CD4-positive, CD25-positive, alpha-beta regulatory T cell (primary cell): Measurements from ENCODE around the gene AR. TPM values are rescaled to one million over a fixed set of nuclear protein-coding genes. Genes with fewer than 3 reads are reported as not detected.

ENCODE experiments used
- ATAC-seq, 2 donors: fragments of 150-1000 bp; cut with Tn5 transposase; one replicate each; pipeline ENCODE4 v1.10.0; 2021; ENCODE audit warnings: low read depth in 2 of 2, moderate number of reproducible peaks in 2 of 2, moderate library complexity in 1 of 2
- DNase-seq, 3 donors: peaks; one replicate each; pipeline versions ENCODE4 v3.0.0 to v3.0.0-alpha.2; 2012 to 2022; ENCODE audit warnings: mixed read lengths in 1 of 3
- H3K27ac ChIP-seq: one replicate; pipeline ENCODE4 v1.7.0; 2013; ENCODE audit warnings: mild to moderate bottlenecking, low read length; ENCODE audit not compliant: insufficient read depth, poor library complexity, severe bottlenecking
- H3K27me3 ChIP-seq: one replicate; pipeline ENCODE4 v1.7.0; 2013; ENCODE audit warnings: low read length; ENCODE audit not compliant: control insufficient read depth, insufficient read depth
- H3K36me3 ChIP-seq: one replicate; pipeline ENCODE4 v1.7.0; 2013; ENCODE audit warnings: mild to moderate bottlenecking, low read length, moderate library complexity; ENCODE audit not compliant: control insufficient read depth, insufficient read depth
- H3K4me1 ChIP-seq: 2 replicates; pipeline ENCODE4 v1.7.0; 2013; ENCODE audit warnings: mild to moderate bottlenecking, low read length; ENCODE audit not compliant: insufficient read depth, control insufficient read depth, poor library complexity, severe bottlenecking
- H3K4me3 ChIP-seq: one replicate; pipeline ENCODE4 v1.7.0; 2013; ENCODE audit warnings: low read depth, mild to moderate bottlenecking, low read length, moderate library complexity
- H3K9me3 ChIP-seq, 2 experiments: 1 replicate in 1 of 2; 2 replicates in 1 of 2; pipeline ENCODE4 v1.7.0; 2013; ENCODE audit warnings: low read length in 2 of 2, mild to moderate bottlenecking in 1 of 2, moderate library complexity in 1 of 2; ENCODE audit not compliant: control insufficient read depth in 2 of 2
- H3K27ac Mint-ChIP-seq, 3 donors: one replicate each; pipeline ENCODE4 v1.8.0; 2020 to 2022; ENCODE audit warnings: mild to moderate bottlenecking in 3 of 3, mixed read lengths in 3 of 3, moderate library complexity in 2 of 3
- H3K27me3 Mint-ChIP-seq: one replicate; pipeline ENCODE4 v1.8.0; 2022; ENCODE audit warnings: mild to moderate bottlenecking, mixed read lengths
- H3K36me3 Mint-ChIP-seq: one replicate; pipeline ENCODE4 v1.8.0; 2020; ENCODE audit warnings: mixed read lengths
- H3K4me1 Mint-ChIP-seq, 4 donors: one replicate each; pipeline ENCODE4 v1.8.0; 2020 to 2022; ENCODE audit warnings: mixed read lengths in 4 of 4, mild to moderate bottlenecking in 1 of 4
- H3K4me3 Mint-ChIP-seq, 4 donors: one replicate each; pipeline ENCODE4 v1.8.0; 2020 to 2022; ENCODE audit warnings: mild to moderate bottlenecking in 4 of 4, mixed read lengths in 4 of 4, moderate library complexity in 3 of 4
- H3K9me3 Mint-ChIP-seq, 7 donors: one replicate each; pipeline ENCODE4 v1.8.0; 2020 to 2022; ENCODE audit warnings: mixed read lengths in 7 of 7, mild to moderate bottlenecking in 3 of 7, moderate library complexity in 2 of 7
- polyA plus RNA-seq, 4 donors: library from polyadenylated mRNA; unstranded; fragments of 300-500 nt; fragmentation: Illumina TruSeq; gene quantifications; one replicate each; pipeline ENCODE4 v1.2.3, GENCODE V29; 2021
- total RNA-seq: library from RNA; stranded (reverse); gene quantifications from one replicate; pipeline ENCODE4 v1.2.3, GENCODE V29; 2022

AR gene
- total and polyA plus RNA-seq, 5 donors from 2014 or later: 0.11 to 1.4 (median 0.13) TPM

- no peak for DNase-seq
- Mint-ChIP-seq H3K9me3 (peaks cover 0 to 6% (median 0%) of the 10 kb centered on the region in 7 donors), H3K27me3 (no peaks in the 10 kb centered on the region), H3K36me3 (no peaks in the 10 kb centered on the region), H3K4me3 (no peak overlapping the region), H3K4me1 (no peaks in the 10 kb centered on the region), H3K27ac (no peak overlapping the region)
- no peak overlapping the region for H3K4me3 ChIP-seq
- no peaks in the 10 kb centered on the region for H3K9me3 ChIP-seq
- ATAC-seq: no peak
- no peaks in the 10 kb centered on the region for H3K4me1 ChIP-seq
- H3K36me3 ChIP-seq: no peaks in the 10 kb centered on the region
- no peak overlapping the region for H3K27ac ChIP-seq
- no peaks in the 10 kb centered on the region for H3K27me3 ChIP-seq
These were observed 58.0 kb downstream of the AR start for GRCh38 chrX:67601771-67602170.

- Histone ChIP-seq H3K36me3 (no peaks in the 10 kb centered on the region), H3K4me3 (no peak overlapping the region), H3K27ac (no peak overlapping the region), H3K9me3 (no peaks in the 10 kb centered on the region), H3K27me3 (no peaks in the 10 kb centered on the region), H3K4me1 (no peaks in the 10 kb centered on the region)
- Mint-ChIP-seq H3K9me3 (peaks cover 0 to 6% (median 0%) of the 10 kb centered on the region in 7 donors), H3K4me1 (no peaks in the 10 kb centered on the region), H3K27me3 (no peaks in the 10 kb centered on the region), H3K27ac (no peak overlapping the region), H3K4me3 (no peak overlapping the region), H3K36me3 (no peaks in the 10 kb centered on the region)
- ATAC-seq (no peak), DNase-seq (no peak)
These were observed 61.3 kb downstream of the AR start for GRCh38 chrX:67604979-67605703.

GRCh38 chrX:67607466-67607865 lies 63.6 kb downstream of the AR start:
- Histone ChIP-seq H3K9me3 (no peaks in the 10 kb centered on the region), H3K27ac (no peak overlapping the region), H3K4me3 (no peak overlapping the region), H3K4me1 (no peaks in the 10 kb centered on the region), H3K27me3 (no peaks in the 10 kb centered on the region), H3K36me3 (no peaks in the 10 kb centered on the region)
- Mint-ChIP-seq H3K9me3 (peaks cover 0 to 6% (median 0%) of the 10 kb centered on the region in 7 donors), H3K36me3 (no peaks in the 10 kb centered on the region), H3K27ac (no peak overlapping the region), H3K27me3 (no peaks in the 10 kb centered on the region), H3K4me3 (no peak overlapping the region), H3K4me1 (no peaks in the 10 kb centered on the region)
- no peak for DNase-seq
- no peak for ATAC-seq

GRCh38 chrX:67610282-67610681 lies 66.5 kb downstream of the AR start:
- no peak overlapping the region for H3K4me3 Mint-ChIP-seq
- H3K27me3 Mint-ChIP-seq: no peaks in the 10 kb centered on the region
- Histone ChIP-seq H3K36me3 (no peaks in the 10 kb centered on the region), H3K4me1 (no peaks in the 10 kb centered on the region), H3K9me3 (peaks cover 0 to 3% of the 10 kb centered on the region in 2 experiments), H3K27me3 (no peaks in the 10 kb centered on the region), H3K4me3 (no peak overlapping the region), H3K27ac (no peak overlapping the region)
- no peak overlapping the region for H3K27ac Mint-ChIP-seq
- H3K9me3 Mint-ChIP-seq: peaks cover 0 to 8% (median 0%) of the 10 kb centered on the region in 7 donors
- no peaks in the 10 kb centered on the region for H3K36me3 Mint-ChIP-seq
- DNase-seq: no peak
- no peak for ATAC-seq
- H3K4me1 Mint-ChIP-seq: no peaks in the 10 kb centered on the region

GRCh38 chrX:67612231-67612630 lies 68.4 kb downstream of the AR start:
- H3K4me1 Mint-ChIP-seq: no peaks in the 10 kb centered on the region
- H3K27me3 Mint-ChIP-seq: no peaks in the 10 kb centered on the region
- peaks cover 0 to 8% (median 0%) of the 10 kb centered on the region in 7 donors for H3K9me3 Mint-ChIP-seq
- Histone ChIP-seq H3K9me3 (peaks cover 0 to 5% of the 10 kb centered on the region in 2 experiments), H3K4me3 (no peak overlapping the region), H3K27ac (no peak overlapping the region), H3K27me3 (no peaks in the 10 kb centered on the region), H3K36me3 (no peaks in the 10 kb centered on the region), H3K4me1 (no peaks in the 10 kb centered on the region)
- ATAC-seq (no peak), DNase-seq (no peak)
- H3K27ac Mint-ChIP-seq: no peak overlapping the region
- no peaks in the 10 kb centered on the region for H3K36me3 Mint-ChIP-seq
- H3K4me3 Mint-ChIP-seq: no peak overlapping the region

- Histone ChIP-seq H3K4me1 (no peaks in the 10 kb centered on the region), H3K9me3 (peaks cover 0 to 5% of the 10 kb centered on the region in 2 experiments), H3K4me3 (no peak overlapping the region), H3K27ac (no peak overlapping the region), H3K36me3 (no peaks in the 10 kb centered on the region), H3K27me3 (no peaks in the 10 kb centered on the region)
- no peak overlapping the region for H3K27ac Mint-ChIP-seq
- H3K36me3 Mint-ChIP-seq: no peaks in the 10 kb centered on the region
- H3K4me1 Mint-ChIP-seq: peaks cover 0 to 2% (median 0%) of the 10 kb centered on the region in 4 donors
- DNase-seq: no peak
- ATAC-seq: no peak
- no peaks in the 10 kb centered on the region for H3K27me3 Mint-ChIP-seq
- peaks cover 0 to 8% (median 0%) of the 10 kb centered on the region in 7 donors for H3K9me3 Mint-ChIP-seq
- H3K4me3 Mint-ChIP-seq: no peak overlapping the region
These were observed 69.5 kb downstream of the AR start for GRCh38 chrX:67613366-67613765.

GRCh38 chrX:67613996-67614395 lies 70.2 kb downstream of the AR start:
- Mint-ChIP-seq H3K27ac (no peak overlapping the region), H3K4me1 (peaks cover 0 to 4% (median 0%) of the 10 kb centered on the region in 4 donors), H3K27me3 (no peaks in the 10 kb centered on the region), H3K36me3 (no peaks in the 10 kb centered on the region), H3K4me3 (no peak overlapping the region), H3K9me3 (peaks cover 0 to 8% (median 0%) of the 10 kb centered on the region in 7 donors)
- H3K36me3 ChIP-seq: no peaks in the 10 kb centered on the region
- no peak overlapping the region for H3K4me3 ChIP-seq
- no peak overlapping the region for H3K27ac ChIP-seq
- no peaks in the 10 kb centered on the region for H3K27me3 ChIP-seq
- no peaks in the 10 kb centered on the region for H3K4me1 ChIP-seq
- H3K9me3 ChIP-seq: peaks cover 0 to 5% of the 10 kb centered on the region in 2 experiments
- DNase-seq: no peak
- no peak for ATAC-seq

GRCh38 chrX:67614423-67614822 lies 70.6 kb downstream of the AR start:
- no peaks in the 10 kb centered on the region for H3K4me1 ChIP-seq
- H3K36me3 ChIP-seq: no peaks in the 10 kb centered on the region
- Mint-ChIP-seq H3K4me1 (peaks cover 0 to 4% (median 0%) of the 10 kb centered on the region in 4 donors), H3K27ac (no peak overlapping the region), H3K4me3 (no peak overlapping the region), H3K9me3 (peaks cover 0 to 8% (median 0%) of the 10 kb centered on the region in 7 donors), H3K27me3 (no peaks in the 10 kb centered on the region), H3K36me3 (no peaks in the 10 kb centered on the region)
- DNase-seq (no peak), ATAC-seq (no peak)
- H3K27me3 ChIP-seq: no peaks in the 10 kb centered on the region
- H3K27ac ChIP-seq: no peak overlapping the region
- H3K4me3 ChIP-seq: no peak overlapping the region
- H3K9me3 ChIP-seq: peaks cover 0 to 5% of the 10 kb centered on the region in 2 experiments
